Measurements from ENCODE around the gene PNPO. TPM values are rescaled to one million over a fixed set of nuclear protein-coding genes. Genes with fewer than 3 reads are reported as not detected.

Gene PNPO
- total RNA-seq, 1 experiment from 2014 or later, result 12.3 TPM

DNA sequence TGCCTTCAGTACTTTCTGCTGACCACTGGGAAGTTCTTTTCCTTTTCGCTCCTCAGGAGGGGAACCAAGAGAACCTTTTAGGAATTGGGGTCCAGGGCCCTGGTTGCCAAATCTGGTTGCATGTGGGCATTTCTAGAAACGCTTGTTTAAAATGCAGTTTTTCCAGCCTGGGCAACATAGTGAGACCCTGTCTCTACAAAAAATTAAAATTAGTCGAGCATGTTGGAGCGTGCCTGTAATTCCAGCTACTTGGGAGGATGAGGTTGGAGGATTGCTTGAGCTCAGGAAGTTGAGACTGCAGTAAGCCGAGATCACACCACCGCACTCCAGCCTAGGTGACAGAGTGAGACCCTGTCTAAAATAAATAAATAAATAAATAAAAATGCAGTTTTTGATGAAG, 1.2 kb downstream of the PNPO start:
- H3K27ac ChIP-seq (ENCODE audit: low read depth, low read length, poor library complexity, severe bottlenecking), result peak overlapping the region; percentile 66
- H3K36me3 ChIP-seq (ENCODE audit: insufficient read depth, low read length, poor library complexity, severe bottlenecking), result no peaks in the 10 kb centered on the region
- ChIA-PET POLR2A (ENCODE audit: low non-redundant PET) (no interaction called here), CTCF (no interaction called here)
- no TSS peak for BruUV-seq (replicated peaks)
- peaks cover 5% of the 10 kb centered on the region for H3K4me1 ChIP-seq (ENCODE audit: insufficient read depth, low read length, poor library complexity, severe bottlenecking)
- intact Hi-C loops (cut with micrococcal nuclease; ENCODE audit: unreplicated experiment), result loop anchor here (10.0 kb wide), 1 partner anchor 98 kb away; the partner anchor contains the start of gene SCRN2
- peak overlapping the region; percentile 63 for H3K4me3 ChIP-seq (ENCODE audit: low read depth, low read length, poor library complexity, severe bottlenecking)
- DNase-seq (ENCODE audit: low spot score), result no peak
- TF ChIP-seq CTCF (conservative IDR thresholded peaks at IDR 0.05; ENCODE audit: low read depth, low read length) (no peak), EZH2 (IDR thresholded peaks at IDR 0.05; ENCODE audit: borderline replicate concordance, low read depth, low read length, poor library complexity, severe bottlenecking) (no peak)
- H3K27me3 ChIP-seq (replicated peaks; ENCODE audit: insufficient read depth, low read depth, low read length, poor library complexity), result no peaks in the 10 kb centered on the region
- H3K9me3 ChIP-seq (ENCODE audit: low read depth, low read length, poor library complexity, severe bottlenecking), result no peaks in the 10 kb centered on the region

GRCh38 chr17:47945080-47945479, 3.7 kb downstream of the PNPO start:
- no peak for TF ChIP-seq CTCF (conservative IDR thresholded peaks at IDR 0.05; ENCODE audit: low read depth, low read length)
- no peak for TF ChIP-seq EZH2 (IDR thresholded peaks at IDR 0.05; ENCODE audit: borderline replicate concordance, low read depth, low read length, poor library complexity, severe bottlenecking)
- no peaks in the 10 kb centered on the region for H3K27me3 ChIP-seq (replicated peaks; ENCODE audit: insufficient read depth, low read depth, low read length, poor library complexity)
- ChIA-PET POLR2A (ENCODE audit: low non-redundant PET) (no interaction called here), CTCF (interaction anchor here (1.0 kb wide), 1 partner anchor 26 kb away, joined by 3 read pairs; the partner anchor contains the start of gene CDK5RAP3)
- no peaks in the 10 kb centered on the region for H3K36me3 ChIP-seq (ENCODE audit: insufficient read depth, low read length, poor library complexity, severe bottlenecking)
- H3K9me3 ChIP-seq (ENCODE audit: low read depth, low read length, poor library complexity, severe bottlenecking), result no peaks in the 10 kb centered on the region
- no peak overlapping the region for H3K27ac ChIP-seq (ENCODE audit: low read depth, low read length, poor library complexity, severe bottlenecking)
- no TSS peak for BruUV-seq (replicated peaks)
- intact Hi-C loops (cut with micrococcal nuclease; ENCODE audit: unreplicated experiment), result loop anchor here (10.0 kb wide), 1 partner anchor 100 kb away; the partner anchor contains the start of gene SCRN2
- peaks cover 10% of the 10 kb centered on the region for H3K4me1 ChIP-seq (ENCODE audit: insufficient read depth, low read length, poor library complexity, severe bottlenecking)
- H3K4me3 ChIP-seq (ENCODE audit: low read depth, low read length, poor library complexity, severe bottlenecking), result no peak overlapping the region
- DNase-seq (ENCODE audit: low spot score), result no peak

- CTCF ChIA-PET, result interaction anchor here (1.0 to 2.1 kb wide), 5 partner anchors 16 to 104 kb away, joined by 3 to 10 read pairs (median 5); partner anchors contain the start of genes CDK5RAP3 and SCRN2
- TF ChIP-seq CTCF (conservative IDR thresholded peaks at IDR 0.05; ENCODE audit: low read depth, low read length) (no peak), EZH2 (IDR thresholded peaks at IDR 0.05; ENCODE audit: borderline replicate concordance, low read depth, low read length, poor library complexity, severe bottlenecking) (no peak)
- intact Hi-C loops (cut with micrococcal nuclease; ENCODE audit: unreplicated experiment), result loop anchor here (10.0 kb wide), 1 partner anchor 101 kb away; the partner anchor contains the start of gene SCRN2
Measured at GRCh38 chr17:47945529-47946508, 4.4 kb downstream of the PNPO start.

More at GRCh38 chr17:47945529-47946508, 4.4 kb downstream of the PNPO start:
- POLR2A ChIA-PET (ENCODE audit: low non-redundant PET), result no interaction called here
- Histone ChIP-seq H3K36me3 (ENCODE audit: insufficient read depth, low read length, poor library complexity, severe bottlenecking) (no peaks in the 10 kb centered on the region), H3K27ac (ENCODE audit: low read depth, low read length, poor library complexity, severe bottlenecking) (no peak overlapping the region), H3K27me3 (replicated peaks; ENCODE audit: insufficient read depth, low read depth, low read length, poor library complexity) (no peaks in the 10 kb centered on the region), H3K9me3 (ENCODE audit: low read depth, low read length, poor library complexity, severe bottlenecking) (no peaks in the 10 kb centered on the region), H3K4me1 (ENCODE audit: insufficient read depth, low read length, poor library complexity, severe bottlenecking) (peaks cover 10% of the 10 kb centered on the region), H3K4me3 (ENCODE audit: low read depth, low read length, poor library complexity, severe bottlenecking) (no peak overlapping the region)
- BruUV-seq (replicated peaks), result no TSS peak
- no peak for DNase-seq (ENCODE audit: low spot score)
